GM18870 (cell line): ENCODE results near the gene SRRM2.

Source experiments
- ATAC-seq: cut with Tn5 transposase; IDR thresholded peaks from one replicate; pipeline ENCODE4 v1.9.1; 2021; ENCODE audit warnings: moderate library complexity; ENCODE audit not compliant: unreplicated experiment

The SRRM2 gene

GRCh38 chr16:2737895-2738418 lies 14.5 kb upstream of the SRRM2 start:
- no peak for ATAC-seq

- ATAC-seq = no peak
Observed at GRCh38 chr16:2738615-2739014, 13.8 kb upstream of the SRRM2 start.

GRCh38 chr16:2739625-2740430 lies 12.6 kb upstream of the SRRM2 start:
- ATAC-seq = no peak

- ATAC-seq = no peak
Observed at GRCh38 chr16:2740476-2740875, 12.0 kb upstream of the SRRM2 start.

GRCh38 chr16:2741168-2741567 lies 11.3 kb upstream of the SRRM2 start:
- no peak for ATAC-seq

- no peak for ATAC-seq
Observed at GRCh38 chr16:2742323-2743006, 10.0 kb upstream of the SRRM2 start.

GRCh38 chr16:2743007-2743810 lies 9.2 kb upstream of the SRRM2 start:
- ATAC-seq = no peak

- ATAC-seq = no peak
Observed at GRCh38 chr16:2744711-2745110, 7.7 kb upstream of the SRRM2 start.

- ATAC-seq = no peak
Observed at GRCh38 chr16:2745116-2745890, 7.1 kb upstream of the SRRM2 start.

- ATAC-seq = no peak
Observed at GRCh38 chr16:2745961-2746360, 6.5 kb upstream of the SRRM2 start.

GRCh38 chr16:2748757-2749455 lies 3.5 kb upstream of the SRRM2 start:
- no peak for ATAC-seq

GRCh38 chr16:2749476-2749875 lies 3.0 kb upstream of the SRRM2 start:
- ATAC-seq = no peak

GRCh38 chr16:2749936-2750335 lies 2.5 kb upstream of the SRRM2 start:
- no peak for ATAC-seq

- no peak for ATAC-seq
Observed at GRCh38 chr16:2751577-2752034, 832 bp upstream of the SRRM2 start.

- no peak for ATAC-seq
Observed at GRCh38 chr16:2752850-2753732, 653 bp downstream of the SRRM2 start.

- no peak for ATAC-seq
Observed at GRCh38 chr16:2753733-2754020, 1.2 kb downstream of the SRRM2 start.

GRCh38 chr16:2755158-2755557 lies 2.7 kb downstream of the SRRM2 start:
- no peak for ATAC-seq

GRCh38 chr16:2756288-2757015 lies 4.0 kb downstream of the SRRM2 start:
- no peak for ATAC-seq

- no peak for ATAC-seq
Observed at GRCh38 chr16:2757344-2757743, 4.9 kb downstream of the SRRM2 start.
